GM06990 (cell line): ENCODE data around the gene INPP5A.

Source experiments
- DNase-seq: peaks from one replicate; pipeline ENCODE4 v3.0.0-alpha.2; 2011; ENCODE audit not compliant: insufficient read length; ENCODE audit errors: extremely low read depth
- H3K27me3 ChIP-seq: replicated peaks from 2 replicates; pipeline ENCODE4 v1.6.0; 2011; ENCODE audit warnings: low read length; ENCODE audit not compliant: control insufficient read depth, insufficient read depth
- H3K36me3 ChIP-seq: 2 replicates; pipeline ENCODE4 v1.5.1; 2011; ENCODE audit warnings: low read length; ENCODE audit not compliant: control insufficient read depth, insufficient read depth
- H3K4me3 ChIP-seq: replicated peaks from 2 replicates; pipeline ENCODE4 v1.5.1; 2011; ENCODE audit warnings: low read depth, mild to moderate bottlenecking, control low read depth, low read length
- TF ChIP-seq, protein P1 (sequence below): IDR thresholded peaks from 2 replicates; pipeline ENCODE4 v1.5.1; 2011; ENCODE audit warnings: low read length, control low read depth, mild to moderate bottlenecking, inconsistent platforms; ENCODE audit not compliant: insufficient read depth, poor library complexity, severe bottlenecking

Gene INPP5A

DNA sequence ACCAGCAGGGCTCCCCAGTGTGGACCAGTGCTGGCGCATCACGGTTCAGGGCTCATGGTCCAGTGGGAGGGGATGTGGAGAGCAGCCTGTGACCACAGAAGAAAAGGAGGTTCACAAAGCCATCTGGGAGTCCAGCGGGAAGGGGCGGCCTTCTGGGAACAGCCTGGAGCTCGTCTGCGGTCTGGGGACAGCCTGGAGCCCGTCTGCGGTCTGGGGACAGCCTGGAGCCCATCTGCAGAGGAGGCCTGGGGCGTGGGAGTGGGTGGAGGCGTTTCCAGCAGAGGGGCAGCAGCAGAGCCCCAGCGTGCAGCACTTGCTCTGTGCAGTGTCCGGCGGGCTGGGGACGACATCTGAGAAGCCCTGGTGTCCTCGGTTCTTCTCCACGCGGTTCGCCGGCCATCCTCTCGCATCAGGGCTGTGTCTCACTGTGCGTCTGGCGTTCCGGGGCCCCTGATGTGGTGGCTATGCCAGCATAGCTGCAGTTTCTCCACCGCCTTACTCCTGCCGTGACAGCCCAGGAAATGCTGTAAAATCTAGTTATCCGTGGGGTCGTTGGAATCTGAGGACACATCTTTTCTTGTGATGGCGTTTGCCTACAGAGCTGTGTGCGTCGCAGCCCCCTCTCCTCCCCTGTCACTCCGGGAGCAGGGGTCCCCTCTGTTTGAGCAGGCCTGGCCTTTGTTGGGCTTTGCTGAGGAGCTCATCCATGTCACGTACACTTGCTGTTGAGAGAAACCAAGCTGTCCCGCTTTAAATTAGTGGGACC, 104.6 kb downstream of the INPP5A start:
- TF ChIP-seq, protein P1, sequence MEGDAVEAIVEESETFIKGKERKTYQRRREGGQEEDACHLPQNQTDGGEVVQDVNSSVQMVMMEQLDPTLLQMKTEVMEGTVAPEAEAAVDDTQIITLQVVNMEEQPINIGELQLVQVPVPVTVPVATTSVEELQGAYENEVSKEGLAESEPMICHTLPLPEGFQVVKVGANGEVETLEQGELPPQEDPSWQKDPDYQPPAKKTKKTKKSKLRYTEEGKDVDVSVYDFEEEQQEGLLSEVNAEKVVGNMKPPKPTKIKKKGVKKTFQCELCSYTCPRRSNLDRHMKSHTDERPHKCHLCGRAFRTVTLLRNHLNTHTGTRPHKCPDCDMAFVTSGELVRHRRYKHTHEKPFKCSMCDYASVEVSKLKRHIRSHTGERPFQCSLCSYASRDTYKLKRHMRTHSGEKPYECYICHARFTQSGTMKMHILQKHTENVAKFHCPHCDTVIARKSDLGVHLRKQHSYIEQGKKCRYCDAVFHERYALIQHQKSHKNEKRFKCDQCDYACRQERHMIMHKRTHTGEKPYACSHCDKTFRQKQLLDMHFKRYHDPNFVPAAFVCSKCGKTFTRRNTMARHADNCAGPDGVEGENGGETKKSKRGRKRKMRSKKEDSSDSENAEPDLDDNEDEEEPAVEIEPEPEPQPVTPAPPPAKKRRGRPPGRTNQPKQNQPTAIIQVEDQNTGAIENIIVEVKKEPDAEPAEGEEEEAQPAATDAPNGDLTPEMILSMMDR: no peak
- Histone ChIP-seq H3K36me3 (no peaks in the 10 kb centered on the region), H3K27me3 (no peaks in the 10 kb centered on the region), H3K4me3 (no peak overlapping the region)
- no peak for DNase-seq

DNA sequence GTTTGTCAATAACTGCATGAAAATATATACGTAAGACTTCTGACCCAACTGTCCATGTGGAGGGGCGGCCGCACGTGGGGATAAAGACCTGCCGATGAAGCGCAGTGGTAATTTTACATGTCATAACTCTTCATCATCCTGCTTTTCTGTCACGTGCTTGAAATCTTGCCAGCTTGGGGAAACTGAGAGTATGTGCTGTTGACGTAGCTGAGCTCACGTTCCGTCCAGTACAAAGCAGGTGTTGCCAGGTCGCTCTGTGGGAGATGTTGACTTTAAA, 105.1 kb downstream of the INPP5A start:
- Histone ChIP-seq H3K4me3 (no peak overlapping the region), H3K27me3 (no peaks in the 10 kb centered on the region), H3K36me3 (no peaks in the 10 kb centered on the region)
- DNase-seq: no peak
- TF ChIP-seq, protein P1: no peak

DNA sequence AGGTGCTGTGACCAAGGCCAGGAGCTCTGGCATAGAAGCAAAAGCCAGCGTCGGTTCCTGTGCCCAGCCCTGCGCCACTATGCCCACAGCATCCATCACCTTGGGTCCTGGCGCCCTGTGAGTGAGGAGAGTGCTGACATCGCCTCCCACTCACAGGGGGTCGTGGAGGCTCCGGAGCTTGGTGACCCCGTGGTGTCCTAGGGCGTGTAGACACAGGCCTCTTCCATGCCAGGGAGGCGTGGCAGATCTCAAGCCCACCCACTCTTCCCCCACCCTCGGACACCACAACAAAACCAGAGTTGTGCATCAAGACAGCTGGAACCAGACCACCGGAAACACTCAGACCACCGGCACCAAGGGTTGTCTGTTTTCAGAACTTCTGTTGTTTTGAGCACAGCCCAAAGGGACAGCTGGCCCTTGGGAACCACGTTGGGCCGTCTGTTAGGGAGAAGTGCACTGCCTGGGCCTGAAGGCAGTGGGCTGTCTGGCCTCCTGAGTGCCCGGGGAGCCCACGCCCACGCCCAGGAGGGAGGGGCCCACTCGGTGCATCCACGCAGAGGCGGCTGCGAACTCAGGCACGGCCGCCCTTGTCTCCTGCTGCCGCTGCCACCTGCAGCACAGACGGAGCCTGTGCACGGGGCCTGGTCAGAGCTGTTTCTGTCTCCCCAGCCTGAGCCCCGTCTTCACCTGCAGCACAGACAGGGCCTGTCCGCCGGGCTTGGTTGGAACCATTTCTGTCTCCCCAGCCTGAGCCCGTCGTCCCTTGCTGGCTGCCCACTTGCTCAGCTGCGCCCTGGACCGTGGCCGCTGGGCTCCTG, 106.3 kb downstream of the INPP5A start:
- TF ChIP-seq, protein P1: no peak
- Histone ChIP-seq H3K27me3 (no peaks in the 10 kb centered on the region), H3K4me3 (no peak overlapping the region), H3K36me3 (no peaks in the 10 kb centered on the region; the same call in 1 of the 2 replicates)
- DNase-seq: no peak

DNA sequence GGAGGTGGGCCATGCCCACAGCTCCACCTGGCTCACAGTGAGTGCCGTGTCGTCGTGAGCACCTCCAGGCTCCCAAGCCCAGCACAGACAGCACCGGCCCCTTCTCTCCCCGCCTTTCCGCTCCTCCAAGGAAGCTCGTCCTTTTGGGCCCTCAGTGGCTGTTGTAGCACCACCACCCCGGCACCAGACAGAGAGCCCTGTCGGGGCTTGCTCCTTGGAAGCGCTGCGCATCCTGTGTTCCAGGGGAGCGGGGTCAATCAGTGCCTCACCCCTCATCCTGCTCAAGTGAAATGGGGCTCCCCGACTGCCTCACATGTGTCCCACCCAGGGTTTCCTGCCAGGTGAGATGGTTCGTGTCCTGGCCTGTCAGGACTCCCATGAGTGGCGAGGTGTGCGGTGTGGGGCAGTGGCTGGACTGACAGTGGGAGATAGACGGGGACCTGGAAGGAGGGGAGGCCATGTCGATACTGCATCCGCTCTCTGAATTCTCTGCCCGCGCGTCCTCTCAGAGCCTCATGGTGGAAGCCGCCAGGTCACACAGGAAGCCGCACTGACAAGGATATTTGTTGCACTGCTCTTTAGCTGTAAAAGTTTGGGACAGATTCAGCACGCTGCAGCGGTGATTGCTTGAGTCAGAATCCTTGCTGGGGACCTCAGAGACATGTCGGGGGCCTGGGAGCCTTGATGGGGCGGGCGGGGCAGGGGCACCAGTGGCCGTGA, 107.1 kb downstream of the INPP5A start:
- Histone ChIP-seq H3K36me3 (no peaks in the 10 kb centered on the region; the same call in 1 of the 2 replicates), H3K4me3 (no peak overlapping the region), H3K27me3 (no peaks in the 10 kb centered on the region)
- DNase-seq: no peak
- TF ChIP-seq, protein P1: no peak

DNA sequence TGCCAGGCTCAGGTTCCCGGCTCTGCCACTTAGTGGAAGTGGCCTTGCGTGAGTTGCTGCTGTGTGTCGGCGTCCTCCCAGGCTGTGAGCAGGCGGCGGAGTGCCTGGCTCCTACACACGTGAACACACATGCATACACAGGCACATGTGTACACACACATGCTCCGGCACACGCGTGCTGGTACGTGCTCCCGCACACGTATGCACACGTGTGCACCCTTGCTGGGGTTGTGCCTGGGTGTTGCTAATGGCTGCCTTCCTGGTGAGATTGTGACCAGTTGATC, 107.6 kb downstream of the INPP5A start:
- no peaks in the 10 kb centered on the region for H3K27me3 ChIP-seq
- H3K36me3 ChIP-seq: no peaks in the 10 kb centered on the region; the same call in 1 of the 2 replicates
- DNase-seq: no peak
- H3K4me3 ChIP-seq: no peak overlapping the region
- TF ChIP-seq, protein P1: no peak
